Body of pancreas (tissue), 4 donors: Measurements from ENCODE around the gene ABLIM3. TPM values are rescaled to one million over a fixed set of nuclear protein-coding genes. Genes with fewer than 3 reads are reported as not detected.
A peak's percentile ranks its signal among the peaks of the same experiment; 100 is the strongest.

Source experiments
- ATAC-seq: fragments of 150-250 bp; one replicate; pipeline ENCODE4 v1.9.1; 2016
- DNase-seq, 4 donors: peaks; one replicate each; pipeline ENCODE4 v3.0.0-alpha.2; 2019
- H3K27ac ChIP-seq, 4 donors: fragments of 200-600 bp; sonication (generic); 1 replicate in 3 of 4; 2 replicates in 1 of 4; pipeline versions ENCODE4 v1.5.1 to v1.6.1; 2016 to 2019; ENCODE audit warnings: mild to moderate bottlenecking in 1 of 4, mixed read lengths in 1 of 4, moderate library complexity in 1 of 4
- H3K27me3 ChIP-seq, 2 donors: fragments of 200-600 bp; sonication (generic); one replicate each; pipeline ENCODE4 v1.6.0; 2016; ENCODE audit warnings: mild to moderate bottlenecking in 1 of 2
- H3K36me3 ChIP-seq, 2 donors: fragments of 200-600 bp; sonication (generic); replicated peaks in 1 of 2; 2 replicates each; pipeline ENCODE4 v1.5.1; 2016; ENCODE audit warnings: low read depth in 2 of 2; ENCODE audit not compliant: insufficient read depth in 1 of 2
- H3K4me1 ChIP-seq: fragments of 200-600 bp; sonication (generic); one replicate; pipeline ENCODE4 v1.6.0; 2016
- H3K4me3 ChIP-seq, 2 donors: fragments of 200-600 bp; sonication (generic); 1 replicate in 1 of 2; 2 replicates in 1 of 2; pipeline ENCODE4 v1.5.1; 2016 to 2019
- H3K9me3 ChIP-seq, 3 donors: fragments of 200-600 bp; sonication (generic); 1 replicate in 2 of 3; 2 replicates in 1 of 3; pipeline ENCODE4 v1.5.1; 2016
- CTCF ChIP-seq, 7 experiments: fragments of 450-650 bp in 4 of 7; fragments of 200-600 bp in 3 of 7; sonication (generic) in 3 of 7; IDR thresholded peaks; one replicate each; pipeline ENCODE4 v1.5.1; 2016 to 2019; ENCODE audit warnings: antibody characterized with exemption in 7 of 7
- POLR2A ChIP-seq, 3 donors: fragments of 450-650 bp; IDR thresholded peaks; one replicate each; pipeline ENCODE4 v1.6.1; 2016; ENCODE audit warnings: antibody characterized with exemption in 3 of 3, mild to moderate bottlenecking in 2 of 3
- WGBS, 2 donors: methylation state at CpG; one replicate each; pipeline ENCODE4 v1.1.5; 2017; 5-methylcytosine and 5-hydroxymethylcytosine counted together
- intact Hi-C: fragments of 100-400 bp; cut with DNase I; formaldehyde crosslinking; loops from one replicate; pipeline ENCODE4 v1.15.1; 2023
- total RNA-seq, 2 donors: library from RNA; depleted of rRNA; stranded (reverse); fragments of >200 nt; gene quantifications; one replicate each; pipeline ENCODE4 v1.1.0, GENCODE V29; 2016

The ABLIM3 gene
- total RNA-seq, 2 donors from 2014 or later: 3.9 to 11.2 TPM

GRCh38 chr5:149126906-149127305, 14.4 kb upstream of the ABLIM3 start:
- TF ChIP-seq POLR2A (IDR thresholded peaks at IDR 0.05): no peak
- no peak for TF ChIP-seq CTCF (IDR thresholded peaks at IDR 0.05)
- ATAC-seq (no peak), DNase-seq (no peak)
- Histone ChIP-seq H3K9me3 (no peaks in the 10 kb centered on the region), H3K36me3 (no peaks in the 10 kb centered on the region), H3K27me3 (no peaks in the 10 kb centered on the region), H3K27ac (no peak overlapping the region), H3K4me1 (peaks cover 10% of the 10 kb centered on the region), H3K4me3 (no peak overlapping the region)
- intact Hi-C loops: no loop called here
- 61 to 82% methylated on average over 4 to 6 of the region's 6 CpGs for WGBS, 2 donors

GRCh38 chr5:149127394-149127955, 13.8 kb upstream of the ABLIM3 start:
- DNase-seq (no peak), ATAC-seq (no peak)
- Histone ChIP-seq H3K36me3 (no peaks in the 10 kb centered on the region), H3K9me3 (no peaks in the 10 kb centered on the region), H3K27ac (no peak overlapping the region), H3K27me3 (no peaks in the 10 kb centered on the region), H3K4me1 (peaks cover 10% of the 10 kb centered on the region), H3K4me3 (no peak overlapping the region)
- TF ChIP-seq CTCF (IDR thresholded peaks at IDR 0.05) (no peak), POLR2A (IDR thresholded peaks at IDR 0.05) (no peak)
- 53 to 65% methylated on average over 3 of the region's 3 CpGs for WGBS, 2 donors
- intact Hi-C loops: no loop called here

- TF ChIP-seq POLR2A (IDR thresholded peaks at IDR 0.05): no peak
- peak in 4 of 7 experiments; percentile 25 to 35 (median 30) for TF ChIP-seq CTCF (IDR thresholded peaks at IDR 0.05)
- ATAC-seq: no peak
- Histone ChIP-seq H3K4me1 (peaks cover 10% of the 10 kb centered on the region), H3K4me3 (no peak overlapping the region), H3K36me3 (no peaks in the 10 kb centered on the region), H3K27me3 (no peaks in the 10 kb centered on the region), H3K27ac (no peak overlapping the region), H3K9me3 (no peaks in the 10 kb centered on the region)
- intact Hi-C loops: no loop called here
- peak in 2 of 4 donors; percentile 16 to 20 for DNase-seq
- WGBS, 2 donors: 51 to 53% methylated on average over 13 of the region's 13 CpGs
Measured at GRCh38 chr5:149128023-149128875, 13.0 kb upstream of the ABLIM3 start.

GRCh38 chr5:149129181-149129580, 12.1 kb upstream of the ABLIM3 start:
- intact Hi-C loops: no loop called here
- 77 to 96% methylated on average over 1 of the region's 1 CpG for WGBS, 2 donors
- Histone ChIP-seq H3K27ac (no peak overlapping the region), H3K4me1 (peaks cover 10% of the 10 kb centered on the region), H3K36me3 (no peaks in the 10 kb centered on the region), H3K27me3 (no peaks in the 10 kb centered on the region), H3K9me3 (no peaks in the 10 kb centered on the region), H3K4me3 (no peak overlapping the region)
- ATAC-seq: no peak
- no peak for TF ChIP-seq POLR2A (IDR thresholded peaks at IDR 0.05)
- TF ChIP-seq CTCF (IDR thresholded peaks at IDR 0.05): no peak
- no peak for DNase-seq
